Measurements from ENCODE around the gene UBXN2A.

UBXN2A gene

DNA sequence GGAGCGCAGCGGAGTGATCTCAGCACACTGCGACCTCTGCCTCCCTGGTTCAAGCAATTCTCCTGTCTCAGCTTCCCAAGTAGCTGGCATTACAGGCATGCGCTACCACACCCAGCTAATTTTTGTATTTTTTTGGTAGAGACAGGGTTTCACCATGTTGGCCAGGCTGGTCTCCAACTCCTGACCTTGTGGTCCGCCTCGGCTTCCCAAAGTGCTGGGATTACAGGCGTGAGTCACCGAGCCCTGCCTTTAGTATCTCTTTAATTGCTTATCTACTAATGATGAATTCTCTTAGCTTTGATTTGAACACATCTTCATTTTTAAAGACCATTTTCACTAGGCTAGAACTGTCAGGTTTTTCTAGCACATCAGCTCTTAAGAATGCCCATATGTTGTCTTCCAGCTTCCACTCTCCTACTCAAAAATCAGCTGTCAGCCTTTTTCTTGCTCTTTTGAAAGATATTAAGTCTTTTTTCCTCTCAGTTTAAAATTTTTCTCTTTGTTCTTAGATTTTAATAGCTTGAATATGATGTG is 53.5 kb downstream of the UBXN2A start:
- Histone ChIP-seq H2AFZ (ENCODE audit: low read depth, low read length) (no peak overlapping the region), H3K18ac (ENCODE audit: low read depth in 1 of 2, low read length in 2 of 2) (no peak overlapping the region), H2BK15ac (ENCODE audit: low read depth, poor library complexity, severe bottlenecking) (no peak overlapping the region), H3K79me1 (replicated peaks; ENCODE audit: low read length, poor library complexity, severe bottlenecking) (no peaks in the 10 kb centered on the region), H3K4me2 (ENCODE audit: low read length, poor library complexity, severe bottlenecking) (no peak overlapping the region), H3K4me3 (ENCODE audit: insufficient read depth in 1 of 2, low read depth in 1 of 2, low read length in 2 of 2) (no peak overlapping the region), H3K23ac (ENCODE audit: low read length in 2 of 2) (no peak overlapping the region), H3K9me3 (ENCODE audit: control insufficient read depth, low read length) (no peaks in the 10 kb centered on the region), H3K27me3 (ENCODE audit: control insufficient read depth in 1 of 2, insufficient read depth in 1 of 2, low read length in 2 of 2) (no peaks in the 10 kb centered on the region), H2BK12ac (ENCODE audit: low read length in 2 of 2) (no peak overlapping the region), H3K14ac (ENCODE audit: low read length in 2 of 2) (no peak overlapping the region), H2AK5ac (ENCODE audit: low read length, severe bottlenecking) (no peak overlapping the region), H3K4ac (ENCODE audit: low read depth in 1 of 2, low read length in 2 of 2) (no peak overlapping the region), H2BK5ac (ENCODE audit: low read depth, low read length, poor library complexity, severe bottlenecking) (no peak overlapping the region), H3K27ac (ENCODE audit: low read length, poor library complexity, severe bottlenecking) (no peak overlapping the region), H4K91ac (ENCODE audit: low read length) (no peak overlapping the region), H3K4me1 (ENCODE audit: control insufficient read depth, insufficient read depth, low read depth, low read length) (no peaks in the 10 kb centered on the region), H4K8ac (ENCODE audit: low read length) (no peak overlapping the region), H3K36me3 (ENCODE audit: control insufficient read depth in 1 of 2, insufficient read depth in 2 of 2, low read depth in 1 of 2, low read length in 2 of 2) (peaks cover 4 to 8% of the 10 kb centered on the region in 2 experiments), H3K9ac (ENCODE audit: low read length) (no peak overlapping the region), H2BK120ac (ENCODE audit: low read depth, low read length) (no peak overlapping the region)
- no peak for DNase-seq
- 100% methylated on average over 3 of the region's 8 CpGs for WGBS

- Histone ChIP-seq H2BK15ac (ENCODE audit: low read depth, poor library complexity, severe bottlenecking) (no peak overlapping the region), H3K18ac (ENCODE audit: low read depth in 1 of 2, low read length in 2 of 2) (no peak overlapping the region), H3K9ac (ENCODE audit: low read length) (no peak overlapping the region), H3K4me3 (ENCODE audit: insufficient read depth in 1 of 2, low read depth in 1 of 2, low read length in 2 of 2) (no peak overlapping the region), H2BK12ac (ENCODE audit: low read length in 2 of 2) (no peak overlapping the region), H2AFZ (ENCODE audit: low read depth, low read length) (no peak overlapping the region), H4K8ac (ENCODE audit: low read length) (no peak overlapping the region), H3K36me3 (ENCODE audit: control insufficient read depth in 1 of 2, insufficient read depth in 2 of 2, low read depth in 1 of 2, low read length in 2 of 2) (peaks cover 4 to 12% of the 10 kb centered on the region in 2 experiments), H3K4me1 (ENCODE audit: control insufficient read depth, insufficient read depth, low read depth, low read length) (no peaks in the 10 kb centered on the region), H3K9me3 (ENCODE audit: control insufficient read depth, low read length) (no peaks in the 10 kb centered on the region), H3K4ac (ENCODE audit: low read depth in 1 of 2, low read length in 2 of 2) (no peak overlapping the region), H3K14ac (ENCODE audit: low read length in 2 of 2) (no peak overlapping the region), H4K91ac (ENCODE audit: low read length) (no peak overlapping the region), H3K27ac (ENCODE audit: low read length, poor library complexity, severe bottlenecking) (no peak overlapping the region), H2BK5ac (ENCODE audit: low read depth, low read length, poor library complexity, severe bottlenecking) (no peak overlapping the region), H2AK5ac (ENCODE audit: low read length, severe bottlenecking) (no peak overlapping the region), H3K79me1 (replicated peaks; ENCODE audit: low read length, poor library complexity, severe bottlenecking) (no peaks in the 10 kb centered on the region), H3K23ac (ENCODE audit: low read length in 2 of 2) (no peak overlapping the region), H3K27me3 (ENCODE audit: control insufficient read depth in 1 of 2, insufficient read depth in 1 of 2, low read length in 2 of 2) (no peaks in the 10 kb centered on the region), H3K4me2 (ENCODE audit: low read length, poor library complexity, severe bottlenecking) (no peak overlapping the region), H2BK120ac (ENCODE audit: low read depth, low read length) (no peak overlapping the region)
- DNase-seq: no peak
- WGBS: no CpG with 5 or more reads among the region's 1 CpG
These were observed 54.3 kb downstream of the UBXN2A start for GRCh38 chr2:23994567-23994966.

GRCh38 chr2:24007693-24008092 is 67.4 kb downstream of the UBXN2A start:
- H3K4ac ChIP-seq (ENCODE audit: low read depth in 1 of 2, low read length in 2 of 2): no peak overlapping the region
- H2AFZ ChIP-seq (ENCODE audit: low read depth, low read length): no peak overlapping the region
- no peak overlapping the region for H3K18ac ChIP-seq (ENCODE audit: low read depth in 1 of 2, low read length in 2 of 2)
- no peak overlapping the region for H3K14ac ChIP-seq (ENCODE audit: low read length in 2 of 2)
- H2BK15ac ChIP-seq (ENCODE audit: low read depth, poor library complexity, severe bottlenecking): no peak overlapping the region
- no peak overlapping the region for H4K91ac ChIP-seq (ENCODE audit: low read length)
- H3K4me1 ChIP-seq (ENCODE audit: control insufficient read depth, insufficient read depth, low read depth, low read length): peaks cover 15% of the 10 kb centered on the region
- H3K27ac ChIP-seq (ENCODE audit: low read length, poor library complexity, severe bottlenecking): no peak overlapping the region
- no peak overlapping the region for H3K9ac ChIP-seq (ENCODE audit: low read length)
- H3K4me3 ChIP-seq (ENCODE audit: insufficient read depth in 1 of 2, low read depth in 1 of 2, low read length in 2 of 2): no peak overlapping the region
- H3K9me3 ChIP-seq (ENCODE audit: control insufficient read depth, low read length): no peaks in the 10 kb centered on the region
- H3K4me2 ChIP-seq (ENCODE audit: low read length, poor library complexity, severe bottlenecking): no peak overlapping the region
- H2BK5ac ChIP-seq (ENCODE audit: low read depth, low read length, poor library complexity, severe bottlenecking): no peak overlapping the region
- H2AK5ac ChIP-seq (ENCODE audit: low read length, severe bottlenecking): no peak overlapping the region
- no peak overlapping the region for H2BK12ac ChIP-seq (ENCODE audit: low read length in 2 of 2)
- H3K36me3 ChIP-seq (ENCODE audit: control insufficient read depth in 1 of 2, insufficient read depth in 2 of 2, low read depth in 1 of 2, low read length in 2 of 2): peaks cover 0 to 4% of the 10 kb centered on the region in 2 experiments
- no peak overlapping the region for H3K23ac ChIP-seq (ENCODE audit: low read length in 2 of 2)
- no peak overlapping the region for H4K8ac ChIP-seq (ENCODE audit: low read length)
- H3K79me1 ChIP-seq (replicated peaks; ENCODE audit: low read length, poor library complexity, severe bottlenecking): no peaks in the 10 kb centered on the region
- no peak overlapping the region for H2BK120ac ChIP-seq (ENCODE audit: low read depth, low read length)
- peaks cover 0 to 31% of the 10 kb centered on the region in 2 experiments for H3K27me3 ChIP-seq (ENCODE audit: control insufficient read depth in 1 of 2, insufficient read depth in 1 of 2, low read length in 2 of 2)
- no peak for DNase-seq

DNA sequence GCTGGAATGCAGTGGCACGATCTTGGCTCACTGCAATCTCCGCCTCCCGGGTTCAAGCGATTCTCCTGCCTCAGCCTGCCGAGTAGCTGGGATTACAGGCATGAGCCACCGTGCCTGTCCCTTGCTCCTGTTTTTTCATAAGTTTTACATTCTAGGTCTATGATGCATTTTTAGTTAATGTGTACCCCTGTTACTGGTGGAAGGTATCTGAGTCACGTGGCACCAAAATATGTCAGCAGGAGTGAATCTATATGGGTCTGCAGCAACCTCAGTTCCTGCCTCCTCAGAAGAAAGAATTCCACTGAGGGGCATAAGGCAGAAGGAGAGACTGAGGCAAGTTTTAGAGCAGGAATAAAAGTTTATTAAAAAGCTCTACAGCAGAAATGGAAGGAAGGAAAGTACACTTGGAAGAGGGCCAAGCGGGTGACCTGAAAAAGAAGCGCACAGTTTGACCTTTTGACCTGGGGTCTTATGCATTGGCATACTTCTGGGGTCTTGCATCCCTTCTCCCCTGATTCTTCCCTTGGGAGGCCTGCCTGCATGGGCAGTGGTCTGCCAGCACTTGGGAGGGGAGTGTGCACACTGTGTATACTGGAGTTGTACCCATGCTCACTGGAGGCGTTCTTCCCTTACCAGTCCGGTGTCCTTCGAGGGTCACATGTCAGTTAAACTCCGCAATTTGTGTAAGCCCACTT is 68.6 kb downstream of the UBXN2A start:
- 82% methylated on average over 13 of the region's 13 CpGs for WGBS
- no peak for DNase-seq
- Histone ChIP-seq H2BK15ac (ENCODE audit: low read depth, poor library complexity, severe bottlenecking) (no peak overlapping the region), H3K27me3 (ENCODE audit: control insufficient read depth in 1 of 2, insufficient read depth in 1 of 2, low read length in 2 of 2) (peaks cover 0 to 31% of the 10 kb centered on the region in 2 experiments), H2BK5ac (ENCODE audit: low read depth, low read length, poor library complexity, severe bottlenecking) (no peak overlapping the region), H3K36me3 (ENCODE audit: control insufficient read depth in 1 of 2, insufficient read depth in 2 of 2, low read depth in 1 of 2, low read length in 2 of 2) (no peaks in the 10 kb centered on the region), H3K4me3 (ENCODE audit: insufficient read depth in 1 of 2, low read depth in 1 of 2, low read length in 2 of 2) (no peak overlapping the region), H2BK120ac (ENCODE audit: low read depth, low read length) (no peak overlapping the region), H2BK12ac (ENCODE audit: low read length in 2 of 2) (no peak overlapping the region), H3K27ac (ENCODE audit: low read length, poor library complexity, severe bottlenecking) (no peak overlapping the region), H2AFZ (ENCODE audit: low read depth, low read length) (no peak overlapping the region), H3K79me1 (replicated peaks; ENCODE audit: low read length, poor library complexity, severe bottlenecking) (no peaks in the 10 kb centered on the region), H3K4ac (ENCODE audit: low read depth in 1 of 2, low read length in 2 of 2) (no peak overlapping the region), H3K9me3 (ENCODE audit: control insufficient read depth, low read length) (no peaks in the 10 kb centered on the region), H3K4me2 (ENCODE audit: low read length, poor library complexity, severe bottlenecking) (no peak overlapping the region), H3K14ac (ENCODE audit: low read length in 2 of 2) (no peak overlapping the region), H4K8ac (ENCODE audit: low read length) (no peak overlapping the region), H3K9ac (ENCODE audit: low read length) (no peak overlapping the region), H3K23ac (ENCODE audit: low read length in 2 of 2) (no peak overlapping the region), H3K4me1 (ENCODE audit: control insufficient read depth, insufficient read depth, low read depth, low read length) (peaks cover 15% of the 10 kb centered on the region), H4K91ac (ENCODE audit: low read length) (no peak overlapping the region), H2AK5ac (ENCODE audit: low read length, severe bottlenecking) (no peak overlapping the region), H3K18ac (ENCODE audit: low read depth in 1 of 2, low read length in 2 of 2) (no peak overlapping the region)
